Measurements from ENCODE around the gene TPCN1.

Gene TPCN1

DNA sequence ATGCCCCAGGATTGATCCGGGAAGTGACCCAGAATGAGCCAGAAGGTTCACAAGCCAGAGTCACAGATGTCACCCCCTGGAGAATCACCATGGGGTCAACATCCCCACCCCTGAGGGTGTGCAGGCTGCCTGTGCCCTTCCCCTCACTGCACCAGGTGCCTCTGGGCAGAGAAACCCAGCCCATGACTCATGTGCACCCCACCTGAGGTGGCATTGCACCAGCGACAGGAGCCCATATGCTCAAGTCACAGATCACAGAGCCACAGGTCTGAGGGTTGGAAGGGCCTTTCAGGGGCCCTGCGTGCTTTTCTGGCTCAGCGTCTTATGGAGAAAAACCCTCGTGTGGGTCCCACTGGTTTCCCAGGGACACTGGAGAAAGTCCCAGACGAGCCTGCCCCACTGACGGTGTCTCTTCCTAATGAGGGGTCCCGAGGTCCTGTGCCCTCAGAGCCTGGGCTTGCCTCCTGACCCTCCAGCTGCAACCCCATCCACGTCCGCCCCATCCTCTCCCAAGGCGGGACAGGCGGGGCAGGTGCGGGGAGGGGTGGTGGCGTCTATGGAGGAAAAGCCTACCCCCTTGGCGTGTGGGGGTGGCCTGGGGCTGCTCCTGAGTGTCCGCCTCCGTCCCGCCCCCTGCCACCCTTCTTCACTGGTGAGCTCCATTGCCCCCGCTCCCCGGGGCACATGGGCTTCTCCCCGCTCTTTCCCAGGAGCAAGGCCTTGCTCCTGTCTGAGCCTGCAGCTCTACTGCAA is 66.1 kb downstream of the TPCN1 start:
- no peak for DNase-seq (ENCODE audit: low read depth)

- DNase-seq (ENCODE audit: low read depth), result no peak
These were observed 66.6 kb downstream of the TPCN1 start for GRCh38 chr12:113287899-113288282.

DNA sequence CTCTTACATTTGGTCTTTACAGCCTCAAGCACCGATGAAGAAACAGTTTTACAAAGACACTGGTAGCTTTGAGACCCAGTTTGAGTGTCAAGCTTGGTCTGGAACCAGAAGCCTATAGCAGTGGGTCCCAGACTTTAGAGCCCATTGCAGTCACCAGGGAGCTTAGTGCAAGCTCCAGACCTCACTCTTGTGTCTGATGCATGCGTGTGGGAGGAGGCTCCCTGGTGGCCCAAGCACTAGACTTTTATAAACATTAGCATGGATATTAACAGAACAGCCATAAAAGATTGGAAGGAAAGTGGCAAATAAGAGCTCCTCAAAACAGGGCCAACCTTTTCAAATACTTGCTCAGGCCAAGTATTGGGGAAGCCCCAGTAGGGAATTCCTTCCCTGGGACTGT is 68.1 kb downstream of the TPCN1 start:
- no peak for DNase-seq (ENCODE audit: low read depth)

DNA sequence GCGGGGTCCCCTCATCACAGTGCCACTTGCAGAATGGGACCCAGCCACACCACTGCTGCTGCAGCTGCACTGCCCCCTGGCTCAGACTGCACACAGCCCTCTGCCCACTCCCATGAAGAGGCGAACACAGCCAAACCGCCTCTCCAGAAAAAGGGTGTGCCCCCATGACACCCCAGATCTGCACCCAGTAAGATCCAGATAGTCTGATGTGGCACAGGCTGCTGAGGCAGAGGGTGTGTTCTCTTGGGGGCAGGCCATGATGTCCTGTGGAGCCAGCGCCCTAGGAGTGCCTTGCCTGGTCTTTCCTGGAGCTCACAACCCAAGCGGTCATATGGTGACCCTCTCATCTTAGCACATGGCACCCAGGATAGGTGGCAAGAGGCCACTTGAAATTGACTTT is 69.2 kb downstream of the TPCN1 start:
- DNase-seq (ENCODE audit: low read depth), result no peak

DNA sequence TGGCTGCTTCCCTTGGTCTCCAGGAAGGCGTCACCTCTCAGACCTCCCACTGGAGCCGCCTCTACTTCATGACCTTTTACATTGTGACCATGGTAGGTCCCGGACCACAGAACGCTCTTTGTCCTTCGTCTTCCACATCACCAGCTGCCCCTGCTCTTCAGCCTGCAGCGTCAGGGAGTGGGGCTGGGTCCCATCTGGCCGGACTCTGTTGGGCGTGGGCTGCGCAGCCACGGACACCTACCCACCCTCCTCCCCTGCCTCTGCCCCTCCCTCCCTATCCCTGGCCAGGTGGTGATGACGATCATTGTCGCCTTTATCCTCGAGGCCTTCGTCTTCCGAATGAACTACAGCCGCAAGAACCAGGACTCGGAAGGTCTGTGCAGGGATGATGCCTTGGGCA is 70.3 kb downstream of the TPCN1 start:
- no peak for DNase-seq (ENCODE audit: low read depth)

GRCh38 chr12:113292091-113292490 is 70.8 kb downstream of the TPCN1 start:
- no peak for DNase-seq (ENCODE audit: low read depth)

DNA sequence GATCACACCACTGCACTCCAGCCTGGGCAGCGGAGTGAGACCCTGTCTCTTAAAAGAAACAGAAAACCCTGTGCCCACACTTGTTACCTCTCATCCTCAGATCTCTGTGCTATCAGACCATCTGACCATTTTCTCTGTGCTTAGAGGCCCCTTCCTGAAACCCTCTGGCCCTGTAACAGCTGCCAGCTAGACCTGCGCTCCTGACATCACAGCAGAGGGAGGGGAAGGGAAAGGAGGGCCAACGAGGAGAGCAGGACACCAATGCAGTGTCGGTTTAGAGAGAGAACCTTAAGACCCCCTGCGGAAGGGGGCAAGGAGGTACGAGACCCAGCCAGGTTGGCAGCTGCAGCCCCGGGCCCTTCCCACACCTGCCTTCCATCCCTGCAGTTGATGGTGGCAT is 71.3 kb downstream of the TPCN1 start:
- no peak for DNase-seq (ENCODE audit: low read depth)

GRCh38 chr12:113293100-113293499 is 71.8 kb downstream of the TPCN1 start:
- no peak for DNase-seq (ENCODE audit: low read depth)

- DNase-seq (ENCODE audit: low read depth), result no peak
These were observed 74.8 kb downstream of the TPCN1 start for GRCh38 chr12:113295886-113296556.

DNA sequence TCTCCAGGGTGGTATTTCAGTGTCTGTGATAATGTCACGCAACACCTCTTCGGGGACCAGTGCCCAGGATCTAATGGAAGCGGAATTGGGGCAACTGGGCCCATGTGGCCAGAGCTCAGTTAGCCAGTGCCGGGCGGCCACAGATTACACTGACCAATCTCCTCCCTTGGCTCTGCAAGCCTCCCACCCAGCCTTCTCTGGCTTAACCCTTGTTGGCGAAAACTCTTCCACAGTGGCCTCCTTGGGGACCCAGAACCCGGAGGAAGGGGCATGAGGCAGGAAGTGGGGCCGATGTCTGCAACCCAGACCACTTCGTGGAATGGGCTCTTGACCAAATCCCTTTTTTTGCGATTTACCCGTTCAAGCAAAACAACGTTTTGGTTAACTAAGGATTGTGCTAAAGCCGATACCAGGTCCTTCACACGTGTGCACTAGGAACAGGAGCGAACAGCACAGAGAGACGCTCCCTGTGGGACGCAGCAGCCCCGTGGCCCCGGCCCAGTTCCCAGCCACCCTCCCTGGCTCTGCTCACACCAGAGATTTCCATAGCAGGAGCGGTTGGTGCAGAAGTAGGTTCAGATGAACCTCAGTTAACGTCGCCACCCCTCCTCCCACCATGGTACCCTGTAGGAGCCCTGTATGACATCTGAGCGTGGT is 75.4 kb downstream of the TPCN1 start:
- no peak for DNase-seq (ENCODE audit: low read depth)

- DNase-seq (ENCODE audit: low read depth), result no peak
These were observed 75.9 kb downstream of the TPCN1 start for GRCh38 chr12:113297214-113297587.

GRCh38 chr12:113297621-113298471 is 76.6 kb downstream of the TPCN1 start:
- no peak for DNase-seq (ENCODE audit: low read depth)

GRCh38 chr12:113298472-113298817 is 77.2 kb downstream of the TPCN1 start:
- DNase-seq (ENCODE audit: low read depth), result no peak

DNA sequence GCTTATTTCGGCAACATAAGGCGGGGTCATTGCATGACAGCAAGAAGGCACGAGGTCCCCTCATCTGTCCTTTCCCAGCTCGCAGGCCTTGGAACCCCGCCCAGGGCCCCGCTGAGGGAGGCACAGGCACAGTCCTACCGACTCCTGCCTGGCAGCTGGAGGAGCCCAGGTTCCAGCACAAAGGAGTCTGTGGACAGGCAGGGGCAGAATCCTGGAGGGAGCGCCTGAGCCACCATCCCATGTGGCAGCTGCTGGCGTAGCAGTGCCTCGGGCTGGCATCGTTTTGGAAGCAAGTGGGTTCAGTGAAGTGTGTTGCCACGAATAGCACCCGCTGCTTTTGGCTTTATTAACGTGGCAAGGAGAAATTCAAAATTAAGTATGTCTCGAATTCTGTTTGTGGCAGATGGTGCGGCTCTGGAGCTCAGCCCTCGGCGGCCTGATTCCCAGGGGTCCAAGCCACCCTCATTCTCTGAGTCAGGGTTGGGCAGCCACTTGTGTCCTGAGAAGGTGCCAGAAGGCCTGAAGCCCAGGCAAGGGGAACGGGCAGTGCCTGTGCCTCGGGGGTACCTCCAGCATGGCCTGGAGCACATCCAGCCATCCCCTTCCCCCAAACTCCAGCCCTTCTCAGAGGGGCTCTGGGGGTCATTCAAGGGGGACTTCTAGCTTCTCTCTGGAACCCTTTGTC is 77.7 kb downstream of the TPCN1 start:
- DNase-seq (ENCODE audit: low read depth), result no peak

DNA sequence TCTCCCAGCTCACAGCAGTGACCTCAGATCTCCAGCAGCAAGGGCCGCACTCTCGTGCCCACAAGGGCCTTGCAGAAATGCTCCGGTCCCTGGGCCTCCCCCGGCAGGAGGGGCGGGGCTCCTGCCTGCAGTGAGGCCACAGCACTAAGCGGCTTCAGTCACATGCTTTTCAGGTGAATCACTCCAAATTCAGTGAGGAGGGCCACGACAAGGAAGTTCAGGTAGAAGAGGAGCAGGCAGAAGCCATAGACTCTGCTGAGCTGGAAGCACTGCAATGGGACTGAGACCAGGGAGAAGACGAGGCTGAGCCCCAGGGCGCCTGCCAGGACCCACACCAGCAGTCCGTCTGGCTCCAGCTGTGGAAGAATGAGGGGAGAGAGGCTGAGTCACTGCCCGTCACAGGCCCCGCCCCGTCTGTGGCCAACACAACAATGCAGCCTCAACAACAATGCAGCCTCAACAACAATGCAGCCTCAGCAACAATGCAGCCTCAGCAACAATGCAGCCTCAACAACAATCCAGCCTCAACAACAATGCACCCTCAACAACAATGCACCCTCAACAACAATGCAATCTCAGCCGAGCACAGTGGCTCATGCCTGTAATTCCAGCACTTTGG is 78.5 kb downstream of the TPCN1 start:
- peak; percentile 46 for DNase-seq (ENCODE audit: low read depth)

DNA sequence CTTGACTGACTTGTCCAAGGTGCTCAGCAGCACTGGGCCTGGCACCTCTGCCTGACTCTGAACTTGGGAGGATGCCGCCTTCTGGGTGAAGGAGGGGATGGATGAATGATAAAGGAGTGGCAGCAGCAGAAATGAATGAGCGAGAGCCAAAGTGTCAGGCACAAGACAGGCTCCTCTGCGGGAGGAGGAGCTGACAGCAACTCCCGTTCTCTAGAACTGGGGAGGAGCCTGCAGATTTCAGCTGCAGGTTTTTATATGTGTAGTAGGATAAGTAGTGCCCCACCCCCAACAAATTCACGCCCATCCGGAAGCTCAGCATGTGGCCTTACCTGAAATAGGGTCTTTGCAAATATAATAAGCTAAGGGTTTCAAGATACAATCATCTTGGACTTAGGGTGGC is 80.5 kb downstream of the TPCN1 start:
- DNase-seq (ENCODE audit: low read depth), result no peak

DNA sequence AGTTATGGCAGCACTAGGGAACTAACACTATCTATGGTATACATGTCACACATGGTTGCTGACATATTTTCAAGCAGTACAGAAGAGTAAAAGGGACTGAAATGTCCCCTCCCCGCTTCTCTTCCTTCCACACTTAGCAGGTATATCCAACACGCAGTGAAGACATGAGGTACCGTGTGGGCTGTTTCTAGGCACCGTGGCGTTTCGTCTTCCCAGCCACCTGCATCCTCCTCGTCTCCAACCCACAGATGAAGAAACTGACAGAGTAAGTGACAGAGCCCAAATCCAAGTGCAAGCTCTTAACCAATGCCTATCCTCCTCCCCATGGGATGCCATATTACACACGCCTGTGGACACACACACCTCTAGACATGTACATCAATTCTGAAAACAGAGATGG is 81.2 kb downstream of the TPCN1 start:
- no peak for DNase-seq (ENCODE audit: low read depth)

GRCh38 chr12:113302886-113303640 is 81.8 kb downstream of the TPCN1 start:
- DNase-seq (ENCODE audit: low read depth), result no peak

GRCh38 chr12:113305281-113305856 is 84.1 kb downstream of the TPCN1 start:
- DNase-seq (ENCODE audit: low read depth), result no peak

- no peak for DNase-seq (ENCODE audit: low read depth)
These were observed 85.1 kb downstream of the TPCN1 start for GRCh38 chr12:113306382-113306781.

Measured in GM04503 (cell line).